GM18505 (cell line): ENCODE data around the gene FBXO5.
"Not testable (repeated sequence)": the region's sequence is repeated elsewhere in the genome, so short reads cannot be mapped to it uniquely, and the experiment has no call there.

Source experiments
- ATAC-seq: cut with Tn5 transposase; IDR thresholded peaks from one replicate; pipeline ENCODE4 v1.9.1; 2021; ENCODE audit not compliant: unreplicated experiment
- POLR2A ChIP-seq: IDR thresholded peaks from 4 replicates; pipeline ENCODE4 v1.6.1; 2011; ENCODE audit warnings: borderline replicate concordance; ENCODE audit not compliant: insufficient read depth, insufficient read length; ENCODE audit errors: extremely low read depth

The FBXO5 gene

GRCh38 chr6:153012856-153013255 lies 30.0 kb upstream of the FBXO5 start:
- ATAC-seq: no peak
- no peak for TF ChIP-seq POLR2A

DNA sequence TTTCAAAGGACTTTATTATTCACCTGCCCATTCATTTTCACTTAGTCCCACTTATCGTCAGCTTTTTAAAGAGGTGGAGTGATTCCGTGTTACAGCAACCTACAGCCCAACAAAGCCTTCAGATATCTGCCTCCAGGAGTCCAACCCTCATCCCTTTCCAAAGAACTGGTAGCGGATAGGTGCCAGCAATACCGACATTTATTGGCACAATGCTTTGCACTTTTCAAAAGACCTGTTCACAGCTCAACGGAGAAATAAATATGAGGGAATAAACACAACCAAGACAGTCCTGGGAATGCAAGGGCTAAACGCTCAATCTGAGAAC lies 20.5 kb upstream of the FBXO5 start:
- ATAC-seq: peak; percentile 0
- TF ChIP-seq POLR2A: no peak

- ATAC-seq: peak; percentile 95
- peak; percentile 62 for TF ChIP-seq POLR2A
Measured at GRCh38 chr6:153002613-153003365, 19.9 kb upstream of the FBXO5 start, which contains the start of gene MTRF1L. TSS of gene MTRF1L (minus strand) at chr6:153002709. CDS start at chr6:153002685, 24 bp downstream.

GRCh38 chr6:153001767-153002612 lies 19.1 kb upstream of the FBXO5 start:
- ATAC-seq: peak; percentile 28

GRCh38 chr6:153000790-153001189 lies 17.9 kb upstream of the FBXO5 start:
- not testable (repeated sequence) for ATAC-seq

More at GRCh38 chr6:153001767-153002612, 19.1 kb upstream of the FBXO5 start:
- TF ChIP-seq POLR2A: no peak

- ATAC-seq: no peak
- no peak for TF ChIP-seq POLR2A
Measured at GRCh38 chr6:153000243-153000642, 17.4 kb upstream of the FBXO5 start.

GRCh38 chr6:152999538-152999937 lies 16.7 kb upstream of the FBXO5 start:
- not testable (repeated sequence) for ATAC-seq

GRCh38 chr6:152993847-152994246 lies 11.0 kb upstream of the FBXO5 start:
- no peak for TF ChIP-seq POLR2A
- ATAC-seq: no peak

DNA sequence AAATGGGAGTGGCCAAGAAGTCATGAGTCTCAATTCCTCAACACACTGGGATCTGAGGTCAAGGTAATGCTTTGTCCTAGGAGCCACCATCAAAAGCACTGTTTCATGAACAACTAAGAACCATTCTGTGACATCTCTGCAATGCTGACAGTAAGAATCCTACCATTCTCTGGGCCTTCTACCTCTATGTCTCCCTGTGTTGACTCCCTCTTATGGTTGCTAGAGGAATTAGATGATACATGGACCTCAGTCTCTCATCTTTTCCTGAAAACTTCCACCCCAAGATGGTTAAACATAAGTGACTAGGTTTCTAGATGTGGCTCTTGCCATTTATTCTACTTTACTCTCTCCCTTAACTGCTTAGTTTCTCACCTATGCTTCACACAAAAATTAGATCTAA lies 10.6 kb upstream of the FBXO5 start:
- ATAC-seq: no peak
- TF ChIP-seq POLR2A: no peak

- ATAC-seq: no peak
- no peak for TF ChIP-seq POLR2A
Measured at GRCh38 chr6:152986978-152987377, 4.1 kb upstream of the FBXO5 start.

GRCh38 chr6:152985300-152985699 lies 2.5 kb upstream of the FBXO5 start:
- ATAC-seq: not testable (repeated sequence)

DNA sequence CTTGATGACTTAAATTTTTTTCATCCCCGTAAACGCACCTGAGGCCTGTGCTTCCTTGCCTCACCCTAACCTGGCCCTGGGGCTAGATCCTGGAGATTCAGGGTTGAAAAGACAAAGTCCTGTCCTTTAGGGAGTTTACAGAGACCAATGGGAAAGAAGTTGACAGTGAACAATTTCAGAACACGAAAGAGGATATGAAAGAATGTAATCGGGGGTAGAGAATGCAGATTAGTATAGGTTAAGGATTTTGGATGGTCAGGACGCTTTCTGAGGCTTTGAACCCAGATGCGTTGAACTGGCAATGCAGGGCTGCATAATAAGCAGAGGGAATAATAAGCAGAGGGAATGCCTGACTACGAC lies 1.7 kb upstream of the FBXO5 start:
- peak; percentile 18 for ATAC-seq
- TF ChIP-seq POLR2A: no peak

- ATAC-seq: peak; percentile 14
- TF ChIP-seq POLR2A: peak; percentile 81
Measured at GRCh38 chr6:152983637-152984512, 1.0 kb upstream of the FBXO5 start.

DNA sequence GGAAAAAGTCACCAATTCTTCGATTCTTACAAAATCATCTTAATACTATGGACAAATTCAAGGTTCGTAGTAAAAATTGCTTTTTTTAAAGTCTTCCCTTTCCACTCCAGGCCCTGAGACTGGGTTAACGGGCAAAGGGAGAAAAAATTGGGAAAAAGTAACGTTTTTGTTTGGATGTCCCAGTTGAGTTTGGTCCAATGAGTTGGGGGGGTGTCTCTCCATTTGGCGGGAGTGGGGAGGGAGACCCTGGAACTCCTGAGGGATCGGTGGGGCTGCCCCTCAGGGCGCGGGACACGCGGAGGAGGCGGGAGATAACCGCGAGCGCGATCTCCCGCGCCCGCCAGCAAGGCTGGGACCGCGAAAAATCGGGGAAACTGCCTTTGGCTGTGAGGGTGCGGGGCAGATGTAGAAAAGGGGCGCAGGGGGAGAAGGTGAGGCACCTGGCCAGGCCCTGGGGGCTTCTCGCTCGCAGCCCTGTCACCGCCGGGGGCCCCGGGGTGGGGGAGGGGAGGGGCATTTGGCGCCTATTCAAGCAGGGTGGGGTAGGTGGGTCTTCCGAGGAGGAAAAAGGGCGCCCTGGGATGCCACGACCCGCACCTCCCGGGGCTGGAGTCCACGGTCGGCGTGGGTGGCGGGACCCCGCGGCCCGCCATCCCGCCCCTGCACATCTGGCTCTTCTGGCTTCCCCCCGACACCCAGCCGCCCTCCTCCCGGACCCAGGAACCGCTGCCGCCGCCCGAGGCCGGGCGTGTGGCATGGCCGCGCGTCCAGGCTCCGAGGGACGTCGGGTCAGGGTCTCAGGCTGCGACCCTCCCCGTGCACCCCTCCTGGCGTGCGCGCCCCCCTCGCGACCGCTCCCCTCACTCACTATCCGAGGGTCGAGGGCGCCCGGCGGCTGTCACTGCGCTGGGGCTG lies 595 bp downstream of the FBXO5 start:
- peak; percentile 1 for ATAC-seq
- TF ChIP-seq POLR2A: no peak
